Hepatocyte (in vitro differentiated cells): ENCODE results near the gene CD1D.

Source experiments
- EZH2 ChIP-seq: fragments of 200-600 bp; sonication (generic); IDR thresholded peaks from 2 replicates; pipeline ENCODE4 v1.6.1; 2016; ENCODE audit warnings: antibody characterized with exemption, mild to moderate bottlenecking, borderline replicate concordance
- EZH2phosphoT487 ChIP-seq: fragments of 200-600 bp; sonication (generic); IDR thresholded peaks from one replicate; pipeline ENCODE4 v1.6.1; 2018; ENCODE audit warnings: antibody characterized with exemption, mild to moderate bottlenecking, low read depth, moderate library complexity; ENCODE audit not compliant: unreplicated experiment, severe bottlenecking
- TF ChIP-seq, protein P1 (sequence below): fragments of 200-600 bp; sonication (generic); IDR thresholded peaks from 2 replicates; pipeline ENCODE4 v1.5.1; 2016; ENCODE audit warnings: antibody characterized with exemption, mild to moderate bottlenecking; ENCODE audit not compliant: poor library complexity

DNA sequence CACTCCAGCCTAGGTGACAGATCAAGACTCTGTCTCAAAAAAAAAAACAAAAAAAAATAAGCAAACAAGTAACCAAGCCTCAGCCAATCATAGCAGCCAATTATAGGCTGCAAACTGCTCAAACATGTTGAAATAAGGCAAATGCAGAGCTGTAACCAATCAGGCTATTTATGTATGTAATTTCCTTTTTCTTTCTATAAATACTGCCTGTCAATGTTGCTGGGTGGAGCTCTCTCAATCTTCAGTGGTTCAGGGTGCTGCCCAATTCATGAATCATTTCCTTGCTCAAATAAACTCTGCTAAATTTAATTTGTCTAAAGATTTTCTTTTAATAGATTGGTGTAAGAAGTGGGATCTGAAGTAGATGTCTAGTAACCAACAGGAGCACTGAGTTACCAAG is 11.6 kb upstream of the CD1D start:
- TF ChIP-seq EZH2phosphoT487, result no peak
- TF ChIP-seq, protein P1, sequence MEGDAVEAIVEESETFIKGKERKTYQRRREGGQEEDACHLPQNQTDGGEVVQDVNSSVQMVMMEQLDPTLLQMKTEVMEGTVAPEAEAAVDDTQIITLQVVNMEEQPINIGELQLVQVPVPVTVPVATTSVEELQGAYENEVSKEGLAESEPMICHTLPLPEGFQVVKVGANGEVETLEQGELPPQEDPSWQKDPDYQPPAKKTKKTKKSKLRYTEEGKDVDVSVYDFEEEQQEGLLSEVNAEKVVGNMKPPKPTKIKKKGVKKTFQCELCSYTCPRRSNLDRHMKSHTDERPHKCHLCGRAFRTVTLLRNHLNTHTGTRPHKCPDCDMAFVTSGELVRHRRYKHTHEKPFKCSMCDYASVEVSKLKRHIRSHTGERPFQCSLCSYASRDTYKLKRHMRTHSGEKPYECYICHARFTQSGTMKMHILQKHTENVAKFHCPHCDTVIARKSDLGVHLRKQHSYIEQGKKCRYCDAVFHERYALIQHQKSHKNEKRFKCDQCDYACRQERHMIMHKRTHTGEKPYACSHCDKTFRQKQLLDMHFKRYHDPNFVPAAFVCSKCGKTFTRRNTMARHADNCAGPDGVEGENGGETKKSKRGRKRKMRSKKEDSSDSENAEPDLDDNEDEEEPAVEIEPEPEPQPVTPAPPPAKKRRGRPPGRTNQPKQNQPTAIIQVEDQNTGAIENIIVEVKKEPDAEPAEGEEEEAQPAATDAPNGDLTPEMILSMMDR, result no peak
- TF ChIP-seq EZH2, result no peak
